IMR-90 (cell line): Measurements from ENCODE around the gene SEC24A. TPM values are rescaled to one million over a fixed set of nuclear protein-coding genes. Genes with fewer than 3 reads are reported as not detected.

Experiments used
- ATAC-seq: fragments of 200-7000 bp; cut with Tn5 transposase; 2 replicates; pipeline ENCODE4 v1.9.1; 2020; ENCODE audit warnings: low read depth, mild to moderate bottlenecking, moderate library complexity
- BruUV-seq: library from RNA; stranded (reverse); fragments of 400-500 nt; replicated peaks from 2 replicates; lab custom pipeline; 2021; lab: Mats Ljungman, UMichigan
- CTCF ChIA-PET: fragments of 300-600 bp; formaldehyde crosslinking; extraction: SDS; loops from one replicate; lab custom pipeline; 2021; ENCODE audit warnings: antibody characterized with exemption; lab: Yijun Ruan, JAX
- POLR2A ChIA-PET: fragments of 300-600 bp; sonication (Branson Sonifier 250); formaldehyde crosslinking; loops from one replicate; lab custom pipeline; 2022; ENCODE audit warnings: antibody characterized with exemption; ENCODE audit not compliant: unreplicated experiment; lab: Charles Lee
- DNase-seq: peaks from one replicate; pipeline ENCODE4 v3.0.0; 2013
- H2AFZ ChIP-seq: replicated peaks from 2 replicates; pipeline ENCODE3; 2013; ENCODE audit warnings: low read length, mild to moderate bottlenecking; ENCODE audit not compliant: poor library complexity
- H2AK5ac ChIP-seq: 2 replicates; pipeline ENCODE4 v1.6.1; 2013; ENCODE audit warnings: low read depth, low read length, inconsistent platforms
- H2AK9ac ChIP-seq: replicated peaks from 2 replicates; pipeline ENCODE3; 2013; ENCODE audit warnings: mild to moderate bottlenecking, low read depth, low read length, moderate library complexity; ENCODE audit not compliant: poor library complexity
- H2BK120ac ChIP-seq: 2 replicates; pipeline ENCODE4 v1.6.1; 2013; ENCODE audit warnings: low read depth, low read length, inconsistent platforms
- H2BK15ac ChIP-seq: 3 replicates; pipeline ENCODE4 v1.6.1; 2013; ENCODE audit warnings: low read depth, low read length, inconsistent platforms
- H2BK20ac ChIP-seq: 2 replicates; pipeline ENCODE4 v1.6.1; 2013; ENCODE audit warnings: low read depth, mild to moderate bottlenecking, inconsistent platforms, low read length, moderate library complexity
- H2BK5ac ChIP-seq: 2 replicates; pipeline ENCODE4 v1.6.1; 2013; ENCODE audit warnings: mild to moderate bottlenecking, low read depth, low read length, inconsistent platforms; ENCODE audit not compliant: poor library complexity, severe bottlenecking
- H3K14ac ChIP-seq: replicated peaks from 2 replicates; pipeline ENCODE4 v1.6.1; 2013; ENCODE audit warnings: low read depth, low read length, inconsistent platforms
- H3K18ac ChIP-seq: 2 replicates; pipeline ENCODE4 v1.6.1; 2013; ENCODE audit warnings: low read depth, low read length, control low read depth
- H3K23ac ChIP-seq: 2 replicates; pipeline ENCODE4 v1.6.1; 2013; ENCODE audit warnings: low read depth, low read length, inconsistent platforms
- H3K27ac ChIP-seq: 2 replicates; pipeline ENCODE4 v1.5.1; 2013; ENCODE audit warnings: mild to moderate bottlenecking, control low read depth, low read length; ENCODE audit not compliant: insufficient read depth
- H3K27me3 ChIP-seq: 2 replicates; pipeline ENCODE4 v1.6.1; 2013; ENCODE audit warnings: low read length; ENCODE audit not compliant: control insufficient read depth, insufficient read depth
- H3K36me3 ChIP-seq: 2 replicates; pipeline ENCODE4 v1.6.1; 2013; ENCODE audit warnings: low read length, mixed read lengths; ENCODE audit not compliant: control insufficient read depth, insufficient read depth
- H3K4ac ChIP-seq: 2 replicates; pipeline ENCODE4 v1.6.1; 2013; ENCODE audit warnings: low read depth, low read length, inconsistent platforms
- H3K4me1 ChIP-seq: 2 replicates; pipeline ENCODE4 v1.6.1; 2013; ENCODE audit warnings: low read length, mixed read lengths; ENCODE audit not compliant: control insufficient read depth, insufficient read depth
- H3K4me2 ChIP-seq: 2 replicates; pipeline ENCODE4 v1.6.1; 2013; ENCODE audit warnings: low read depth, mild to moderate bottlenecking, control low read depth, low read length, moderate library complexity
- H3K4me3 ChIP-seq: 2 replicates; pipeline ENCODE4 v1.5.1; 2013; ENCODE audit warnings: low read depth, mild to moderate bottlenecking, control low read depth, low read length, moderate library complexity; ENCODE audit not compliant: insufficient read depth
- H3K56ac ChIP-seq: 2 replicates; pipeline ENCODE4 v1.6.1; 2013; ENCODE audit warnings: low read length, inconsistent platforms; ENCODE audit not compliant: insufficient read depth; ENCODE audit errors: extremely low read depth
- H3K79me1 ChIP-seq, 2 experiments: 2 replicates each; pipeline ENCODE4 v1.6.1; 2013; ENCODE audit warnings: low read length in 2 of 2, inconsistent platforms in 1 of 2, low read depth in 1 of 2
- H3K9ac ChIP-seq: 2 replicates; pipeline ENCODE4 v1.6.1; 2013; ENCODE audit warnings: low read depth, low read length, control low read depth
- H3K9me1 ChIP-seq: 2 replicates; pipeline ENCODE4 v1.6.1; 2013; ENCODE audit warnings: low read length, inconsistent platforms; ENCODE audit not compliant: insufficient read depth
- H3K9me3 ChIP-seq: 2 replicates; pipeline ENCODE4 v1.6.1; 2013; ENCODE audit warnings: low read length; ENCODE audit not compliant: control insufficient read depth, insufficient read depth
- H4K20me1 ChIP-seq: 2 replicates; pipeline ENCODE4 v1.6.1; 2013; ENCODE audit warnings: low read length, inconsistent platforms; ENCODE audit not compliant: insufficient read depth
- H4K5ac ChIP-seq: 2 replicates; pipeline ENCODE4 v1.6.1; 2013; ENCODE audit warnings: mild to moderate bottlenecking, low read depth, low read length, control low read depth
- H4K8ac ChIP-seq, 2 experiments: 2 replicates each; pipeline ENCODE4 v1.6.1; 2013; ENCODE audit warnings: low read depth in 2 of 2, low read length in 2 of 2, control low read depth in 1 of 2, inconsistent platforms in 1 of 2
- H4K91ac ChIP-seq: 2 replicates; pipeline ENCODE4 v1.6.1; 2013; ENCODE audit warnings: low read depth, low read length, inconsistent platforms; ENCODE audit not compliant: insufficient read depth
- CEBPB ChIP-seq: IDR thresholded peaks from 2 replicates; pipeline ENCODE4 v1.6.1; 2012; ENCODE audit warnings: low read depth, low read length, improper control_type of control experiment
- MAZ ChIP-seq: IDR thresholded peaks from 2 replicates; pipeline ENCODE4 v1.6.1; 2012; ENCODE audit warnings: low read depth, mild to moderate bottlenecking, low read length, improper control_type of control experiment, moderate library complexity, borderline replicate concordance
- WGBS, 2 experiments: methylation state at CpG; one replicate each; pipeline versions ENCODE4 v1.1.5 to v1.1.7; 2013; ENCODE audit warnings: missing lambda C conversion rate in 2 of 2; ENCODE audit not compliant: insufficient read length in 1 of 2; ENCODE audit errors: extremely low coverage in 2 of 2; 5-methylcytosine and 5-hydroxymethylcytosine counted together
- dilution Hi-C: fragments of 300-500 bp; cut with HindIII; formaldehyde crosslinking; loops from one replicate; pipeline ENCODE4 v1.14.3; 2018; ENCODE audit warnings: low sequenced_read_pairs; ENCODE audit not compliant: unreplicated experiment
- in situ Hi-C: fragments of 300-500 bp; cut with MboI; formaldehyde crosslinking; loops from 3 replicates; pipeline ENCODE4 v1.14.3; 2019; ENCODE audit warnings: low sequenced_read_pairs, inconsistent platforms, mixed read lengths
- intact Hi-C: fragments of 100-400 bp; cut with micrococcal nuclease; formaldehyde crosslinking; loops from 2 replicates; pipeline ENCODE4 v1.10.0; 2022
- polyA plus RNA-seq, 3 experiments: library from polyadenylated mRNA; depleted of rRNA; stranded (reverse); fragments of >200 nt; gene quantifications; 2 replicates each; pipeline ENCODE4 v1.2.3, GENCODE V29; 2012; ENCODE audit warnings: low replicate concordance in 1 of 3
- total RNA-seq: library from RNA; depleted of rRNA; stranded (reverse); fragments of >200 nt; gene quantifications from 2 replicates; pipeline ENCODE4 v1.2.3, GENCODE V29; 2012

Gene SEC24A
- total and polyA plus RNA-seq, 2 of the 4 experiments (the other 2 are of a cell fraction) = 23.9 to 28.1 TPM

DNA sequence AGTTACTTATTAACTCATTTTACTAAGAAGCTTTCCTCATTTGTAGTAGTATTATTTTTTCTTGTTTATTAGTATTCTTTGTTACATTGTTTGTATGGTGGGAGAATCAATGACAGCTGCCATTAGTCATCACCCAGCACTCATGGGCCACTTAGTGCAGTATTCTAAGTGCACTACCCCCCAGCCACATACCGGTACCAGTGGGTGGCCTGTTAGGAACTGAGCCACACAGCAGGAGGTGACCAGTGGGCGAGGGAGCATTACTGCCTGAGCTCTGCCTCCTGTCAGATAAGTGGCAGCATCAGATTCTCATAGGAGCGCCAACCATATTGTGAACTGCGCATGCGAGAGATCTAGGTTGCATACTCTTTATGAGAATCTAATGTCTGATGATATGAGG lies 65.5 kb downstream of the SEC24A start:
- no peak for ATAC-seq
- Histone ChIP-seq H3K79me1 (peaks cover 3 to 8% of the 10 kb centered on the region in 2 experiments), H3K56ac (no peak overlapping the region), H2AFZ (no peak overlapping the region), H3K4ac (no peak overlapping the region), H3K4me2 (no peak overlapping the region), H2BK5ac (no peak overlapping the region), H3K9ac (no peak overlapping the region), H4K8ac (no peak overlapping the region), H3K23ac (no peak overlapping the region), H2BK20ac (no peak overlapping the region), H4K20me1 (peaks cover 3% of the 10 kb centered on the region; the same call in 1 of the 2 replicates), H4K91ac (no peak overlapping the region), H4K5ac (no peak overlapping the region), H3K18ac (no peak overlapping the region), H2BK120ac (no peak overlapping the region), H3K4me1 (no peaks in the 10 kb centered on the region), H2BK15ac (no peak overlapping the region), H3K36me3 (peaks cover 48% of the 10 kb centered on the region), H2AK5ac (no peak overlapping the region), H2AK9ac (no peak overlapping the region), H3K4me3 (no peak overlapping the region), H3K9me1 (no peaks in the 10 kb centered on the region; the same call in 1 of the 2 replicates), H3K27me3 (no peaks in the 10 kb centered on the region), H3K14ac (no peak overlapping the region), H3K27ac (no peak overlapping the region), H3K9me3 (no peaks in the 10 kb centered on the region)
- dilution Hi-C loops (no loop called here), intact Hi-C loops (no loop called here), in situ Hi-C loops (no loop called here)
- no TSS peak for BruUV-seq
- no peak for DNase-seq
- no CpG with 5 or more reads among the region's 5 CpGs for WGBS, 2 experiments
- TF ChIP-seq MAZ (no peak), CEBPB (no peak)
- ChIA-PET POLR2A (no interaction called here), CTCF (no interaction called here)
